ENCODE measurements around the gene DLG2. TPM values are rescaled to one million over a fixed set of nuclear protein-coding genes. Genes with fewer than 3 reads are reported as not detected.

DLG2 gene
- total and polyA plus RNA-seq, 2 of the 8 experiments (the other 6 are each of a cell fraction or from before 2014, with no cell fraction given): 1.7 to 14.3 TPM

- TF ChIP-seq CREB1 (IDR thresholded peaks at IDR 0.05) (no peak), SIX5 (IDR thresholded peaks at IDR 0.05; ENCODE audit: low read depth, low read length) (no peak), BRCA1 (IDR thresholded peaks at IDR 0.05; ENCODE audit: low read depth, low read length) (no peak), GABPA (IDR thresholded peaks at IDR 0.05; ENCODE audit: borderline replicate concordance, insufficient read depth, low read length) (no peak), SP1 (IDR thresholded peaks at IDR 0.05; ENCODE audit: low read depth, low read length) (no peak)
Observed at GRCh38 chr11:83693306-83693992, 1933.7 kb downstream of the DLG2 start (continued).
